Hematopoietic multipotent progenitor cell (in vitro differentiated cells): ENCODE results near the gene TSPAN32. TPM values are rescaled to one million over a fixed set of nuclear protein-coding genes. Genes with fewer than 3 reads are reported as not detected.
"Not testable (repeated sequence)": the region's sequence is repeated elsewhere in the genome, so short reads cannot be mapped to it uniquely, and the experiment has no call there.

ENCODE experiments used
- DNase-seq, 3 donors: peaks; one replicate each; pipeline ENCODE4 v3.0.0-alpha.2; 2011 to 2015; ENCODE audit warnings: low read depth in 2 of 3, low spot score in 2 of 3
- total RNA-seq: library from RNA; depleted of rRNA; stranded (reverse); fragments of >200 nt; gene quantifications from one replicate; pipeline ENCODE4 v1.2.3, GENCODE V29; 2012

Gene TSPAN32
- total RNA-seq, 1 donor: 92.6 TPM

- no peak for DNase-seq
Observed at GRCh38 chr11:2330696-2331095, 28.9 kb downstream of the TSPAN32 start.

DNA sequence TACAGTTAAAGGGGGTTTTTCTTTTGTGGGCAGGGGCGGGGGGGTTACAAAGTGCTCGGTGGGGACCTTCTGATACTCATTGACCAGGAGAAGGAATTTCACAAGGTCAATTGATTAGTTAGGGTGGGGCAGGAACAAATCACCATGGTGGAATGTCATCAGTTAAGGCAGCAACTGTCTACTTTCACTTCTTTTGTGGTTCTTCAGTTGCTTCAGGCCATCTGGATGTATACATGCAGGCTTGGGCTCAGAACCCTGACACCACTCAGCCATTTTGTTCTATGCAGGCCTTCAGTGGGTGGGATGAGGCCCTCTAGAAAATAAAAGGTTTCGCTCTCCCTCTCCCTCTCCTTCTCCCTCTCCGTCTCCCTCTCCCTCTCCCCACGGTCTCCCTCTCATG, 29.6 kb downstream of the TSPAN32 start:
- DNase-seq: no peak

DNA sequence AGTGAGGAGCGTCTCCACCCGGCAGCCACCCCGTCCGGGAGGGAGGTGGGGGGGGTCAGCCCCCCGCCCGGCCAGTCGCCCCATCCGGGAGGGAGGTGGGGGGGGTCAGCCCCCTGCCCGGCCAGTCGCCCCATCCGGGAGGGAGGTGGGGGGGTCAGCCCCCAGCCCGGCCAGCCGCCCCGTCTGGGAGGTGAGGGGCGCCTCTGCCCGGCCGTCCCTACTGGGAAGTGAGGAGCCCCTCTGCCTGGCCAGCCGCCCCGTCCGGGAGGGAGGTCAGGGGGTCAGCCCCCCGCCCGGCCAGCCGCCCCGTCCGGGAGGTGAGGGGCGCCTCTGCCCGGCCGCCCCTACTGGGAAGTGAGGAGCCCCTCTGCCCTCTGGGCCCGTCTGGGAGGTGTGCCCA, 30.8 kb downstream of the TSPAN32 start:
- not testable (repeated sequence) for DNase-seq

DNA sequence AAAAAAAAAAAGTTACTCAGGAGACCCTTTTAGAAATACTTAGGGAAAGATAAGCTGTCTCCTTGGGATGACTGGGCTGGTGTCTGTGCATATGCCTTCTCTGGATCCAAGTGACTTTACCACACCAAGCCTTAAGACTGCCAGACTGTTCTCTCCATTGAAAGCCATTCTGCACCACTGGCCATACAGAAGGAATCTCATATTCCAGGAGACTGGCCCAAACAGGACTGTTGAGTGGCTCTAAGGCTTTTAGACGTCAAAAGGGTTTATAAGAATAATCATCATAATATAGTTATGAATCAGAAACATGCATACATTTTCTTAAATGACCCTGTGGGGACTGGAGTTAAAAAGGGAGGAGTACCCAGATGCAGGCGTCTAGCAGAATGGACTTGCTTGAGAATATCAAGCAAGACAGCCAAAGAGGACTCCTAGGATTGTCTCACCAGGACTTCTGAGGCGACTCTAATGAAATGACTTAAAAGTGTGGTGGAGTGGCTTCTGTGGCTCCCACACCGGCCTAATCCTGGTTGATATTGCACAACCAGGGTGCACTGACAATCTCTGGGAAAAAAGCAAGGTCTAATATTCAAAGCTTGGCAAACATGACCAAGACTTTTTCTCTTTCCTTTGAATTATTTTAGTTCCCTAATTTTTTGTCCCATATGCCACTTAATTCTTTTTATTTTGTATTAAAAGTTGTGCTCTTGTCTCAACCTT, 31.8 kb downstream of the TSPAN32 start:
- DNase-seq: not testable (repeated sequence)

DNA sequence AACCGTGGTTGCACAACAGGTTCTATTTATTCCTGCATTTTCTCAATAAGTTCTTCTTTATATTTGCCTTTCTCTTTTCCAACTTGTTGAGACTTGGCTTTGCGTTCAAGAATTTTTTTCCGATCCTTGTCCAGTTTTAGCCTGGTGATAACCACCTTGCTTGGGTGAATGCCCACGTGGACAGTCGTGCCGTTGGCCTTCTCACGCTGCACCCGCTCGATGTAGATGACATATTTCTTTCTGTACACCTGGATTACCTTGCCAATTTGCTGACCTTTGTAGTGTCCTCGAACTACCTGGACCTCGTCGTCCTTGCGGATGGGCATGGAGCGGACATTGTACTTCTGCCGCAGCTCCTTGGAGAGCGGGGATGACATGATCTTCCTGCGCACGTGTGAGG, 33.5 kb downstream of the TSPAN32 start:
- not testable (repeated sequence) for DNase-seq

DNA sequence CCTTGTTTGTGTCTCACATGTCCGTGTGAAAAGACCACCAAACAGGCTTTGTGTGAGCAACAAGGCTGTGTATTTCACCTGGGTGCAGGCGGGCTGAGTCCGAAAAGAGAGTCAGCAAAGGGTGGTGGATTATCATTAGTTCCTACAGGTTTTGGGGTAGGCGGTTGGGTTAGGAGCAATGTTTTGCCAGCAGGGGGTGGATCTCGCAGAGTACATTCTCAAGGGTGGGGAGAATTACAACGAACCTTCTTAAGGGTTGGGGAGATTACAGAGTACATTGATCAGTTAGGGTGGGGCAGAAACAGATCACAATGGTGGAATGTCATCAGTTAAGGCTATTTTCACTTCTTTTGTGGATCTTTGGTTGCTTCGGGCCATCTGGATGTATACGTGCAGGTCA, 36.9 kb downstream of the TSPAN32 start:
- DNase-seq: not testable (repeated sequence)

DNA sequence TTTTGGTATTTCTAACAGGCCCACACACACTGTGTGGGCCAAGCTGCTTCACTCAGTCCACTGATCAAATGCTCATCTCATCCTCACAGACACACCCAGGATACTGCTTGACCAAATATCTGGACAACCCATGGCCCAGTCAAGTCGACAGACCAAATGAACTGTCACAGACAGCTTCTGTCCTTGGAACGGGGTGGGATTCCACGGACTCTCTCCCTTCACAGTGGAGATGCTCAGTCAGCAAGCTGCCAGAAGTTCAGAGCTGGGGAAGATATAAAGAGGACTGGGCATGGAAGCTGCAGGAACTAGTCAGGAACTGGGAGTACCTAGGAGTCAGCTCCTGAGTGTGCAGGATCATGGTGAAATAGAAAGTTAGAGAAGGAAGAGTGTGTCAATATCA, 40.7 kb downstream of the TSPAN32 start:
- no peak for DNase-seq

DNA sequence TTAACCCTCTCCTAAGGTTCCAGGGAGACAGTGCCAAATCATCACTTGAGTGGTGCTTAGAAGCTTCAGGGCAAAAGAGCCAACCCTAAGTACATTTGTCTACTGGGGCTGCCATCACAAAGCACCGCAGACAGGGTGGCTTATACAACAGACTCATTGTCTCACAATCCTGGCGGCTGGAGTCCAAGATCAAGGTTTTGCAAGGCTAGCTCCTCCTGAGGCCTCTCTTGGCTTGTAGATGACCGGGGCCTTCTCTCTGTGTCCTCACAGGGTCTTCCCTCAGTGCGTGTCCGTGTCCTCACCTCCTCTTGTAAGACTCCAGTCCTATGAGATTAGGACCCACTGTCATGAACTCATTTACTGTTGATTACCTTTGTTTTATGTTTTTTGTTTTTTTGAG, 41.2 kb downstream of the TSPAN32 start:
- DNase-seq: no peak

DNA sequence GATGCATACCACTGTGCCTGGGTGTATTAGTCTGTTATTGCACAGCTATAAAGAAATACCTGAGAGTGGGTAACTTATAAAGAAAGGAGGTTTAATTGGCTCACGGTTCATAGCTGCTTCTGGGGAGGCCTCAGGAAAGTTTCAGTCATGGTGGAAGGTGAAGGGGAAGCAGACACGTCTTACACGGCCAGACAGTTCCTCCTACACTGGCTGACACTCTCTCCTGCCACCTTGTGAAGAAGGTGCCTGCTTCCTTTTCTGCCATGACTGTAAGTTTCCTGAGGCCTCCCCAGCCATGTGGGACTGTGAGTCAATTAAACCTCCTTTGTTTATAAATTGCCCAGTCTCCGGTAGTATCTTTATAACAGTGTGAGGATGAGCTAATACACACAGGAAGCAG, 41.7 kb downstream of the TSPAN32 start:
- DNase-seq: no peak

- no peak for DNase-seq
Observed at GRCh38 chr11:2345050-2345449, 43.2 kb downstream of the TSPAN32 start.

- no peak for DNase-seq
Observed at GRCh38 chr11:2346014-2346413, 44.2 kb downstream of the TSPAN32 start.

DNA sequence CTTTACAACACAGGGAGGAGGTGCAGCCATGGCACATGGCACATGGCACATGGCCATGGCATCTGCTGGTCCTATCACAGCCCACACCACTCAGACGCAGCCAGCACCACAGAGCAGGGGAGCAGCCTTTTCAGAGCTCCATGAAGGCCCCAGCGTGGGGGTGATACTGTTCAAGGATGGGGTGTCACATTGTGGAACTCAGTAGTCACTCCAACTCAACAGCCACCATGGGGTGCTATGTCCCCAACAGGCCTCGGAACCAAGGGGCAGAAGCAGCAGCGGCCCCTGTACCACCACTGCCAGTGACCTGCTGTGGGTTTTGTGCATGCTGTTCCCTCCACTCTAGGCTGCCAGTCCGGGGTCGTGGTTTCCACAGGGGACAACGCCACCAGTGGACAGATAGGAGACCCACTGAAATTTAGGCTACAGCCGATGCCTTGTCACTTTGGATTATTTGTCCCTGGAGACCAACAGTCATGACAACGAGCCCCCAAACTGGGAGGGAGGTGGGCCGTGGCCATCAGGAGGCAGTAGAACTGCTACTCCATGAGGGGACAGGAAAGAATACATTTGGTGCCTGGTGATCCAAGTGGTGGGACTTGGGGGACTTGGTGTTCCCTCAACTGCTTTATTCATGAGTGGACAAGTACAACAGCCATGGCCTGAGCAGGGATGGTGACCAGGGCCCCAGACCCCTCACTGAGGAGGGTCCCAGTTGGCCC, 44.9 kb downstream of the TSPAN32 start:
- DNase-seq: no peak

- no peak for DNase-seq
Observed at GRCh38 chr11:2347308-2347830, 45.6 kb downstream of the TSPAN32 start.

GRCh38 chr11:2348986-2349385, 47.2 kb downstream of the TSPAN32 start:
- no peak for DNase-seq

- DNase-seq: no peak
Observed at GRCh38 chr11:2351701-2352100, 49.9 kb downstream of the TSPAN32 start.

GRCh38 chr11:2352420-2352819, 50.6 kb downstream of the TSPAN32 start:
- DNase-seq: no peak

DNA sequence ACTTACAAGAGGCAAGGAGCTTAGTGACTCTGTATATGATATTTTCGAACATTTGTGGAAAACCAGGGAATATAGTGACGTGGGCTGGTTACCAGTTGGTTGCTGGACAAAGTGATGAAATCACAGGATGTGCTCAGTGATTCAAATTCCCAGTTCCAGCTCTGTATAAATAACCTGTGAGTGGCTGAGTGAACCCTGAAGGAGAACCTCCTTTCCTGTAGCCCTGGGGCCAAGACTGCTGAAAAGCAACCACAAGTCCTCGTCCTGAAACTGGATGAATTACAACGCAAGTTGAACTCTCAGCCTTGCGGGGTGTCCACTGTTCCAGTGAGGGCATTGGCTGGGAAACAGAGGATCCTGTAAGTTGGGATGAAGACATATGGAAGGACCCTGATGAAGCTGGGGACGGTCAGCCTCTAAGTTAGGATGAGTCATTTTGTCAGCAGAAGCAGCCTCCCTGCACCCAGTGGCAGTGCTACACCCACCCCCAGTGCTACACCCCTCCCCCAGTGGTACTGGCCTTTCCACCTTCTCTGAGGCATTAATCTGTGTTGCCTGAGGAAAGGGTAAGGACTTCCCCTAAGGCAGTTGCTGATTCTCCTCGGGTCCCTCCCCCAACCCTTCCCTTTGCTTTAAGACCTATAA, 53.3 kb downstream of the TSPAN32 start:
- no peak for DNase-seq

- no peak for DNase-seq
Observed at GRCh38 chr11:2357246-2357645, 55.4 kb downstream of the TSPAN32 start.

GRCh38 chr11:2357651-2358050, 55.8 kb downstream of the TSPAN32 start:
- not testable (repeated sequence) for DNase-seq

- DNase-seq: no peak
Observed at GRCh38 chr11:2358754-2359442, 57.1 kb downstream of the TSPAN32 start.

DNA sequence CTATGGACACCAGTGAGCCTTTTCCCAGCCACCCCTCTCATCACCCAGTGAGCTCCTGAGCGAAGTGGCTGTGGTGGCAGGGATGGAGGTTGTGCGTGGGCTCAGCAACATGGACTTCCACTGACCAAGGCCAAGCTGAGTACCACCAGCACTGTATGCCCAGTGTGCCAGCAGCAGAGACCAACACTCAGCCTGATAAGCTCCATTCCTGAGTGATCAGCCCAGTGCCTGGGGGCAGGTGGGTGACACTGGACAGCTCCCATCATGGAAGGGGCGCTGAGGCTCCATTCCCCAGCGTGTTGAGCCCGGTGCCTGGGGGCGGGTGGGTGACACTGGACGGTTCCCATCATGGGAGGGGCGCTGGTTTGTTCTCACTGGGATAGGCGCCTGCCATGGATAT, 57.7 kb downstream of the TSPAN32 start:
- no peak for DNase-seq
